Activated CD4-positive, alpha-beta T cell treated with anti-CD3 and anti-CD28 coated beads, Interleukin-2, amount 50 U/mL, for 24 hours (primary cell): ENCODE measurements around the gene PVALEF.

Source experiments
- DNase-seq, 2 donors: peaks; one replicate each; pipeline ENCODE4 v3.0.0-alpha.2; 2020; ENCODE audit warnings: low read depth in 1 of 2, low spot score in 1 of 2

The PVALEF gene

GRCh38 chr17:81194941-81195901, 29.9 kb downstream of the PVALEF start:
- no peak for DNase-seq

- DNase-seq = no peak
These were observed 30.7 kb downstream of the PVALEF start for GRCh38 chr17:81195941-81196495.

- DNase-seq = no peak
These were observed 31.4 kb downstream of the PVALEF start for GRCh38 chr17:81196505-81197408.

- no peak for DNase-seq
These were observed 32.1 kb downstream of the PVALEF start for GRCh38 chr17:81197409-81197795.

GRCh38 chr17:81197831-81198490, 32.7 kb downstream of the PVALEF start:
- DNase-seq = no peak

GRCh38 chr17:81198826-81199481, 33.6 kb downstream of the PVALEF start:
- no peak for DNase-seq

GRCh38 chr17:81199482-81199830, 34.1 kb downstream of the PVALEF start:
- no peak for DNase-seq

GRCh38 chr17:81200201-81200600, 34.9 kb downstream of the PVALEF start:
- DNase-seq = no peak

- no peak for DNase-seq
These were observed 35.6 kb downstream of the PVALEF start for GRCh38 chr17:81200695-81201580.

- no peak for DNase-seq
These were observed 37.0 kb downstream of the PVALEF start for GRCh38 chr17:81202318-81202717.

- DNase-seq = no peak
These were observed 37.8 kb downstream of the PVALEF start for GRCh38 chr17:81203136-81203535.

GRCh38 chr17:81204578-81204977, 39.3 kb downstream of the PVALEF start:
- no peak for DNase-seq

GRCh38 chr17:81206166-81206565, 40.9 kb downstream of the PVALEF start:
- DNase-seq = no peak

GRCh38 chr17:81206657-81207056, 41.4 kb downstream of the PVALEF start:
- no peak for DNase-seq

- DNase-seq = no peak
These were observed 42.6 kb downstream of the PVALEF start for GRCh38 chr17:81207610-81208581.

- no peak for DNase-seq
These were observed 43.3 kb downstream of the PVALEF start for GRCh38 chr17:81208651-81209050.

- no peak for DNase-seq
These were observed 43.8 kb downstream of the PVALEF start for GRCh38 chr17:81209141-81209540.

GRCh38 chr17:81210466-81210865, 45.2 kb downstream of the PVALEF start:
- DNase-seq = no peak
